Hindlimb muscle (tissue), 1 donor: Measurements from ENCODE around the gene AUH. TPM values are rescaled to one million over a fixed set of nuclear protein-coding genes. Genes with fewer than 3 reads are reported as not detected.

ENCODE experiments used
- DNase-seq: peaks from one replicate; pipeline ENCODE4 v3.0.0-alpha.2; 2013
- polyA plus RNA-seq: library from polyadenylated mRNA; unstranded; fragments of 120-200 nt; gene quantifications from one replicate; pipeline ENCODE4 v1.2.1, GENCODE V29; 2013; ENCODE audit not compliant: insufficient read length

AUH gene
- polyA plus RNA-seq, 1 donor: 12.8 TPM

- DNase-seq: no peak
These were observed 72.5 kb downstream of the AUH start for GRCh38 chr9:91289244-91289643.

DNA sequence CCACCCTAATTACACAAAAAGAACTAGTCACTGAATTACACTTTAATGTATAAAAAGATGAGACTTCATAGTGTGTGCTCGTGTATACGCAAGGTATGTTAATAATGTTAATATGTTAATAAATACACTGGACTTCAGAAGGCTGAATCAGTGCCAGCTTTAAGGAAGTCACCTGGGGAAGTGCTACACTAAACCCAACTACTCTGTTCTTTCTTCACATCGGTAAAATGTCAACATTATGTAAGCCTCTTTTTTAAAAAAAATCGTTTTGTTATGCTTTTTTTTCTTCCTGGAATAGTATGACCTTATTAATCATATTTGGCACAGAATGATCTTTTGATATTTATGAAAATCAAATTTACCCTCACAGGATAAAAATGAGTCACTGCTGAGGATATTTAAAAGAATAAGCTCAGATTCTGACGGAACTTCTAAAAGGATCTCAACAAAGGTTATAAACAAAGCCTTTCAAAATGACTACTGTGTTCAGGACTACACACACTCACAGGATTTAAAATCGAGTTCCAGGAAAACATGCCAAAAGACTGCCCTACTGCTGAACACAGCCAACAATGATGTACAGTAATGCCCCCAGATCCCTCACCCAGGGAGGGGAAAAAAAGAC lies 75.9 kb downstream of the AUH start:
- no peak for DNase-seq

- no peak for DNase-seq
These were observed 79.4 kb downstream of the AUH start for GRCh38 chr9:91282292-91282691.

- DNase-seq: no peak
These were observed 82.2 kb downstream of the AUH start for GRCh38 chr9:91279296-91280204.

DNA sequence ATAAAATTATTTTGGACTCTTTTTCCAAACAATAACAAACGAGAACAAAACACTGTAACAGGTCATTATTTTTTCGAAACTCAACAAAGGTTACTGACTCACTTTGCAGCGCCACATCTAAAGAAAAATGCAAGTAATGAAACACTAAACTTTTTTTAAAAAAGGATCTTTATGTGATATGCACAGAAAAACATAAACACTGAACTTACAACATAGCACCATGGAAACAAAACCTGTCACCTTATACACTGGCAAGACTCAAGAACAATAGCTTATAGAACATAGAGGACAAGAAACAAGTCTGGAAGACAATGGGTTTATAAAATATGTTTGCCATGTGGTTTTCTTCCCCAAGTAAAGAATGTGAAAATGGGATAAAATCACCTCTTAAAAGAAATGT lies 85.2 kb downstream of the AUH start:
- no peak for DNase-seq

- no peak for DNase-seq
These were observed 86.1 kb downstream of the AUH start for GRCh38 chr9:91275655-91276054.

GRCh38 chr9:91274949-91275492 lies 86.7 kb downstream of the AUH start:
- DNase-seq: no peak

DNA sequence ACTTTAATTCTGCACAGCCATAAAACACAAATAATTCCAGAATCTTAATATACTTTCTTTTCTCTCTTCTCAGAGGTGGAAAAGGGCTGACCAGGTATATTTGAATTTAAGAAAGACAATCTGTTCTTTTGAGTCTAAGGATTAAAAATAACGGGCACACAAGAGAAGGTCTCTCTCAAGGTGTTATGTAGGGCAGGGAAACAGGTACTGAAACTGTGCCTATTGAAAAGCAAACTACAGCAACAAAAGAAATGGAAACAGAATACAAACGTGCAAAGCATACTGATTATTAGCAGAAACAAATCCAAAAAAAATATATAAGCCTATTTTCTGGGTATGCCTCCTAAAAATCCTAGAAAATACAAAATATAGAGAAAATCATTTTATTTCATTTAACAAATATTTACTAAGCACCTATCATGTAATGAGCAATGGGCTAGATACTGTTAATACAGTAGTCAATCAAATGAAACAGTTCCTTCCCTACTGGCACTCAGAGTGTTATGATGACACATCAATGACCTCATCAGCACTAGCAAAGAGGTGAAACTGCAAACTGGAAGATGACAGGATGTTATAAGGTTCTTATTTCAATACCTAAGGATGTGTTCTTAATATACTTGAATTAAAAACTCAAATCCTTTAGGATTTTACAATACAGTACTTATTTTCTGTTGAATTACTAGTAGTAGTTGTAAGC lies 87.7 kb downstream of the AUH start:
- DNase-seq: no peak

DNA sequence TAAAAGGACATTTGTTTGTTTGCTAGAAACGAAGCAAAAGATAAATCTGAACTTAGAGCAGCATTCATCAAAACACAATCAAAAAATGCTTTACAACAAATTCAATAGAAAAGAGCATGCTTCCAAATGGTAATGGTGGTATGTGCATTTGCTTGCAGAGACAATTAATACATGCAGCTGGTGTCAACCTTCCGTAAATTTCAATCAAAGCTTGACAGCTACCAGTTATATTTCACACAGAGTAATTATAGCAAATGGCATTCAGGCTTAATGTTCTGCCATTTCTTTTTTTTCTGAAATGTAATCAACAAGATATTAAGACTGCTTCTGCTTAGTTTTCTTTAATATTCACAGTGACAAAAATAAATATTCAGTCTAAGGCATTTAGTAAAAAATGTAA lies 90.6 kb downstream of the AUH start:
- no peak for DNase-seq

DNA sequence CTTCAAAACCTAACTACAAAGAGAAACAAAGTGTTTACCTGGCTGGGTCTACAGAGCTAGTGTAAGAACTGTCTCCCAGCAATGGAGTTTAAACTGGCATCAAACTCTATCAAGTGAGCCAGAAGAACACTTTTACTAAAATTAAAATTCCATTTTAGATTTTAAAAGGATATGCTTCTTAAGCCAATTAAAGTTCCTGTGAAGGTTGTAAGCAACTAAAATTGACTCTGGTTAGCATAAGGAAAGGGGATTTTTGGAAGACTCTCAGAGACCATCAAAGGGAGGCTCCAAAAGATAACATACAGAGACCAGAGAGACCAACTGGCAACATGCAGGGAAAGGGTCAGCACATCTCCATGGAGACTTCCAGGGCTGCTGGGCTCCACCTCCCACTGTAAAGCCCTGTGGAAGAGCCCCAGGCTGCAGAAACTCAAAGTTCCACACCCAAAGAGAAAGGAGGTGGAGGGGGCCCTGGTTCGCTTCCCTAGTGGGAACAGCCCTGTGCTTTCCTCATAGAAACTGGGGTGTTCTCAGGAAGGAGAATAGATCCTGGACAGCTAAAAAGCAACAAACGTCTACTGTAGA lies 91.7 kb downstream of the AUH start:
- no peak for DNase-seq

GRCh38 chr9:91266448-91266847 lies 95.3 kb downstream of the AUH start:
- DNase-seq: no peak

DNA sequence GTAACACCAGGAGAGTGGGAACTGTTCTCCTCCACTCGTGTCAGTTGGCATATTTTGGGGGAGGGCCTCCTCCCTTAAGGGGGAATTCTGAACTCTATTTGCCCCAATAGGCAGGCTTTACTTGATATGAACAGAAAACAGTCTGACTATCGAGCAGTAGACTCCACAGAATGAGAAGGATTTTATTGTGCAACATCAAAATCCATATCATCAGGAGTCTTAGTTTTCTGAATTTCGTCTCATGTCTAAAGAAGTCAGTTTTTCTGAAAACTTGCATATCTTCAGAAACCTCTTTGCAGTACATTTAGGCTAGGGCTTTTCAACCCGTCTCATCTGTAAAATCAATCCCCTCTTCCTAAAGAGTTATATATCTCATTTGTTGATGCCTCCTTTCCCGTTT lies 96.2 kb downstream of the AUH start:
- no peak for DNase-seq

DNA sequence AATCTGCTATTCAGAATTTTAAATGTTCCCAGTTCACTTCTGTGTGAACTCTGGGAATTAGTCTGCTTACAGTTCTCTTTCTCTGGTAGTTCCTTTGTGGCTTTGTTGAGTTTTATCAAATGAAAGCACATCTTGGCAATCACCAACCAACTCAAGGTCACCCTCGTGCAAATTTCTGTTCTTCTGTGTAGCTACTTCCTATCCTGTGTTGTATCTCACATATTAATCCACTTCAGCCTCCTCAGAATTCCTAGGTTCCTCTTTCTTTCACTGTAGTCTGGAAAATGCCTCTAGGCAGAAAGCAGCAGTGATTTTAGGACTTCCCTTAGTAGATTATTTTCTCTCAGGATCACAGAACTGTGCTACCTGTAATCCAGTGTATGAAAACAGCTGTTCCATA lies 100.3 kb downstream of the AUH start:
- no peak for DNase-seq

DNA sequence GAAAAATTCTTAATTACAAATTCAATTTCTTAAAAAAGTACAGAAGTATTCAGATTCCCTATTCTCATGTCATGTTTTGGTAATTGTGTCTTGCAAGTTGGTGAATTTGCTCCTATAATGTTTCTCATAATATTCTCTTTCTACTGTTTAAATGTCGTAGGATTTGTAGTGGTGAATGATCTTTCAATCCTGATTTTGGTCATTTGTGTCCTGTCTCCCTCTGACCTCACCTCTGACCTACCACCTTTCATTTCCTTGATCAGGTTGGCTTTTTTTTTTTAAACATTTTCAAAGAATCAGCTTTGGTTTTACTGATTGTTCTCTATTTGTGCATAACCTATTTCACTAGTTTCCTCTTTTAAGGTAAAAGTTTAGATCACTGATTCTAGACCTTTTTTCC lies 102.6 kb downstream of the AUH start:
- no peak for DNase-seq

GRCh38 chr9:91258451-91258850 lies 103.3 kb downstream of the AUH start:
- no peak for DNase-seq

DNA sequence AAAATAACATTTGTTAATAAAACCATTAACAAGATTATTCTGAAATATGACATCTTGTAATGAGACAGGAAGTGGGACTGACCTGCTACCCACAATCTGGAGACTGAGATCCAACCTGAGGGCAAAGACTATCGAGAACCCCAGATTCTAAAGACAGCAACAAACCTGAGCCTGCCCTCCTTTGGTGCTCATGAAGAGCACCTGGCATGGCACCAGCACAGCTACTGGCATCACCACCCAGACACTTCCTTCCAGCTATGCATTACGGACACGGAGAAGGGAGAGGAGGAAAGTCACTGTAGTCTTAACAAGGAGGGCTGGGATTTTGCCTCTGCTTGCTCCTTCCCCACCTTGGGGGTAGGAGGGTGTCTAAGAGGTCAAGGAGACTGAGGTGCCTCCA lies 105.5 kb downstream of the AUH start:
- DNase-seq: no peak

- no peak for DNase-seq
These were observed 106.4 kb downstream of the AUH start for GRCh38 chr9:91255327-91255726.

DNA sequence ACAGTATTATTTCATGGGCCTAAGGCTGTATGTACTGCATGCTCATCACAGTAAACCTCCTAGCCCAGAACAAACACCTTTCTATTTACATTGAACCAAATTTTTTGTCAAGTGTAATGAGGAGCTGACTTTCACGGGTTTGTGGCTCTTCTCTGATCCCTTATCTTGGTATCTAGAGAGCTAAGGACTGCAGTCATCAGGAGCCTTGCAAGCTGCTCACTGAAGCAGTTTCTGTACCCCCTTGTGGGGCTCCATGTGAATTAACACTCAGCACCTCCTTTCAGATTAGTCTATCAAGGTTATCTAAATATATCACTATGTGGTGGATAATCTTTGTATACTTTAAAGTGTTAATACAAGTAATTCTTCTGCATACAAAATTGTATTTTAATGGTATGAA lies 108.2 kb downstream of the AUH start:
- no peak for DNase-seq

DNA sequence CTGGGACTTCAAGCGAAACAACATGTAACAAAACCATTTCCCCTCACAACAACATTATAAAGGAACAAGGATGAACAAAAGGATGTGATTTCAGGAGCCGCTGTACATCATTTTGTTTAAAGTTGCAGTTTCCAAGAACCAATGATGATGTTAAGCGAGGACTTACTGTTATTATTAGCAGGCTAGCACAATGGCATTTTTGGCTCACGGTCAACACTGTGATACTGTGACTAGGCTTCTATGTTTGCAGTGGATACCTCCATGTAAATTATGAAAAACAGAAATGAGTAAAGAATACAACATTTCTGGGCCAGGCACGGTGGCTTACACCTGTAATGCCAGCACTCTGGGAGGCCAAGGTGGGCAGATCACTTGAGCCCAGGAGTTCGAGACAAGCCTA lies 113.0 kb downstream of the AUH start:
- DNase-seq: no peak

DNA sequence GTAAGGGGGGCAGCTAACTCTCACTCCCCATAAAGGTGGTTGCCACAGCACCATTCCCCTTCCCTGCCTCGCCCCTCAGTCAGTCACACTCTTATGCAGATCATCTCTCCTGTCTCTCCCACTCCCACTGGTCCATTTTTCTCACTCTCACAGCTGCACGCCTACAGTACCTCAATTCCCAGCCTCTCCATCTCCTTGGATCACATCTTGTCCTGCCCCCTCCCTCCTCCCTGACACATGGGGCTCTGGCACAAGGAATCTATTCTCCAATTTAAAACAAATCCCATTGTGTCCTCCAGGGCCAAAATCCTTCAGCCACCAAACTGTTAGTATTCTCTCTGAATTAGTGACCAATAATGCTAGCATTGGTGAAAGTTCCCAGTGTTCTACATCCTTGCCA lies 114.4 kb downstream of the AUH start:
- no peak for DNase-seq

- no peak for DNase-seq
These were observed 114.9 kb downstream of the AUH start for GRCh38 chr9:91246846-91247245.

GRCh38 chr9:91245431-91246313 lies 116.0 kb downstream of the AUH start:
- DNase-seq: no peak
